BLaER1 treated with 17β-estradiol and CSF1 and Interleukin-3, amounts not matched to agents 10 nM and 100 nM (cell line): ENCODE results near the gene ZNF467.

Experiments used
- H3K27ac ChIP-seq, 11 experiments: shearing (Covaris generic); formaldehyde crosslinking; 2 replicates each; pipeline ENCODE4 v1.8.1; 2022
- H3K27me3 ChIP-seq, 11 experiments: shearing (Covaris generic); formaldehyde crosslinking; 2 replicates each; pipeline ENCODE4 v1.8.1; 2022
- H3K36me3 ChIP-seq, 11 experiments: shearing (Covaris generic); formaldehyde crosslinking; 2 replicates each; pipeline ENCODE4 v1.8.1; 2022
- H3K4me1 ChIP-seq, 10 experiments: shearing (Covaris generic); formaldehyde crosslinking; 2 replicates each; pipeline ENCODE4 v1.8.1; 2022
- H3K4me2 ChIP-seq, 11 experiments: shearing (Covaris generic); formaldehyde crosslinking; 2 replicates each; pipeline ENCODE4 v1.8.1; 2022
- H3K4me3 ChIP-seq, 10 experiments: shearing (Covaris generic); formaldehyde crosslinking; 2 replicates each; pipeline ENCODE4 v1.8.1; 2022
- H3K9ac ChIP-seq, 11 experiments: shearing (Covaris generic); formaldehyde crosslinking; 2 replicates each; pipeline ENCODE4 v1.8.1; 2022
- H3K9me3 ChIP-seq, 11 experiments: shearing (Covaris generic); formaldehyde crosslinking; replicated peaks in 1 of 11; 2 replicates each; pipeline ENCODE4 v1.8.1; 2022
- H4K20me1 ChIP-seq, 11 experiments: shearing (Covaris generic); formaldehyde crosslinking; 2 replicates each; pipeline ENCODE4 v1.8.1; 2022
- Cebpa-rat ChIP-seq, 11 experiments: shearing (Covaris generic); IDR thresholded peaks; 2 replicates each; pipeline ENCODE4 v1.8.1; 2022

Gene ZNF467

GRCh38 chr7:149743476-149744255 is 29.7 kb downstream of the ZNF467 start:
- Histone ChIP-seq H3K27ac (no peak overlapping the region), H4K20me1 (no peaks in the 10 kb centered on the region), H3K27me3 (no peaks in the 10 kb centered on the region), H3K4me2 (no peak overlapping the region), H3K4me1 (peaks cover 5 to 17% (median 12%) of the 10 kb centered on the region in 10 experiments; a peak in 16 of 20 replicates), H3K36me3 (no peaks in the 10 kb centered on the region), H3K9ac (no peak overlapping the region), H3K9me3 (peaks cover 0 to 5% (median 0%) of the 10 kb centered on the region in 11 experiments; a peak in 1 of 22 replicates), H3K4me3 (no peak overlapping the region)
- no peak for TF ChIP-seq Cebpa-rat (IDR thresholded peaks at IDR 0.05)

GRCh38 chr7:149742075-149742701 is 31.2 kb downstream of the ZNF467 start:
- Histone ChIP-seq H3K27me3 (no peaks in the 10 kb centered on the region), H3K36me3 (no peaks in the 10 kb centered on the region), H4K20me1 (no peaks in the 10 kb centered on the region), H3K4me3 (peak overlapping the region; percentile 52 to 69 (median 60)), H3K4me2 (peak overlapping the region; percentile 80 to 100 (median 92)), H3K4me1 (peaks cover 0 to 17% (median 12%) of the 10 kb centered on the region in 10 experiments; a peak in 15 of 20 replicates), H3K9ac (peak overlapping the region; percentile 42 to 72 (median 62); a peak in 21 of 22 replicates), H3K9me3 (peaks cover 0 to 5% (median 0%) of the 10 kb centered on the region in 11 experiments; a peak in 1 of 22 replicates), H3K27ac (peak overlapping the region in 2 of 11 experiments; percentile 7 to 15; a peak in 1 of 22 replicates)
- no peak for TF ChIP-seq Cebpa-rat (IDR thresholded peaks at IDR 0.05)

- H3K4me2 ChIP-seq, result peak overlapping the region; percentile 80 to 100 (median 92)
- no peak for TF ChIP-seq Cebpa-rat (IDR thresholded peaks at IDR 0.05)
- peaks cover 0 to 20% (median 14%) of the 10 kb centered on the region in 10 experiments; a peak in 18 of 20 replicates for H3K4me1 ChIP-seq
- H3K36me3 ChIP-seq, result no peaks in the 10 kb centered on the region
- H3K4me3 ChIP-seq, result peak overlapping the region; percentile 52 to 69 (median 60)
- peak overlapping the region in 2 of 11 experiments; percentile 7 to 15; a peak in 1 of 22 replicates for H3K27ac ChIP-seq
- peaks cover 0 to 5% (median 0%) of the 10 kb centered on the region in 11 experiments; a peak in 1 of 22 replicates for H3K9me3 ChIP-seq
- no peaks in the 10 kb centered on the region for H4K20me1 ChIP-seq
- H3K9ac ChIP-seq, result peak overlapping the region; percentile 42 to 72 (median 62); a peak in 21 of 22 replicates
- H3K27me3 ChIP-seq, result no peaks in the 10 kb centered on the region
Measured at GRCh38 chr7:149741629-149742028, 31.8 kb downstream of the ZNF467 start.

- Histone ChIP-seq H3K4me1 (peaks cover 25 to 44% (median 36%) of the 10 kb centered on the region in 10 experiments), H3K36me3 (peaks cover 18 to 32% (median 25%) of the 10 kb centered on the region in 11 experiments), H3K4me2 (peak overlapping the region; percentile 4 to 74 (median 64); a peak in 20 of 22 replicates), H3K27ac (no peak overlapping the region), H3K9me3 (peaks cover 0 to 5% (median 0%) of the 10 kb centered on the region in 11 experiments; a peak in 1 of 22 replicates), H3K9ac (peak overlapping the region in 1 of 11 experiments; percentile 39; a peak in 1 of 22 replicates), H4K20me1 (peaks cover 0 to 26% (median 3%) of the 10 kb centered on the region in 11 experiments; a peak in 9 of 22 replicates), H3K27me3 (no peaks in the 10 kb centered on the region), H3K4me3 (no peak overlapping the region)
- TF ChIP-seq Cebpa-rat (IDR thresholded peaks at IDR 0.05), result no peak
Measured at GRCh38 chr7:149736478-149737360, 36.7 kb downstream of the ZNF467 start.

- peaks cover 26 to 40% (median 33%) of the 10 kb centered on the region in 11 experiments for H3K36me3 ChIP-seq
- H3K4me2 ChIP-seq, result peak overlapping the region; percentile 4 to 74 (median 64); a peak in 21 of 22 replicates
- H3K9ac ChIP-seq, result peak overlapping the region in 1 of 11 experiments; percentile 39; a peak in 1 of 22 replicates
- no peak overlapping the region for H3K4me3 ChIP-seq
- H3K4me1 ChIP-seq, result peaks cover 25 to 39% (median 34%) of the 10 kb centered on the region in 10 experiments; a peak in 19 of 20 replicates
- peaks cover 0 to 26% (median 3%) of the 10 kb centered on the region in 11 experiments; a peak in 9 of 22 replicates for H4K20me1 ChIP-seq
- no peak overlapping the region for H3K27ac ChIP-seq
- no peak for TF ChIP-seq Cebpa-rat (IDR thresholded peaks at IDR 0.05)
- H3K9me3 ChIP-seq, result peaks cover 0 to 5% (median 0%) of the 10 kb centered on the region in 11 experiments; a peak in 1 of 22 replicates
- no peaks in the 10 kb centered on the region for H3K27me3 ChIP-seq
Measured at GRCh38 chr7:149735779-149736477, 37.5 kb downstream of the ZNF467 start.

- H4K20me1 ChIP-seq, result peaks cover 0 to 26% (median 3%) of the 10 kb centered on the region in 11 experiments; a peak in 9 of 22 replicates
- peaks cover 33 to 47% (median 41%) of the 10 kb centered on the region in 11 experiments for H3K36me3 ChIP-seq
- H3K9me3 ChIP-seq, result peaks cover 0 to 5% (median 0%) of the 10 kb centered on the region in 11 experiments; a peak in 1 of 22 replicates
- no peaks in the 10 kb centered on the region for H3K27me3 ChIP-seq
- H3K9ac ChIP-seq, result 0 out of 22 replicates have a peak overlapping the region, but pooled peaks of 1 of the 11 experiments have one; percentile 29
- H3K27ac ChIP-seq, result no peak overlapping the region
- peak overlapping the region in 10 of 11 experiments; percentile 35 to 74 (median 66); a peak in 17 of 22 replicates for H3K4me2 ChIP-seq
- peaks cover 25 to 39% (median 34%) of the 10 kb centered on the region in 10 experiments; a peak in 19 of 20 replicates for H3K4me1 ChIP-seq
- H3K4me3 ChIP-seq, result no peak overlapping the region
- TF ChIP-seq Cebpa-rat (IDR thresholded peaks at IDR 0.05), result no peak
Measured at GRCh38 chr7:149735181-149735602, 38.2 kb downstream of the ZNF467 start.

- Histone ChIP-seq H3K4me1 (peaks cover 25 to 39% (median 34%) of the 10 kb centered on the region in 10 experiments; a peak in 19 of 20 replicates), H3K27me3 (no peaks in the 10 kb centered on the region), H4K20me1 (peaks cover 0 to 26% (median 3%) of the 10 kb centered on the region in 11 experiments; a peak in 9 of 22 replicates), H3K36me3 (peaks cover 38 to 52% (median 45%) of the 10 kb centered on the region in 11 experiments), H3K9ac (peak overlapping the region in 4 of 11 experiments; percentile 6 to 29 (median 16); a peak in 3 of 22 replicates), H3K4me2 (peak overlapping the region; percentile 1 to 74 (median 64); a peak in 20 of 22 replicates), H3K9me3 (peaks cover 0 to 3% (median 0%) of the 10 kb centered on the region in 11 experiments; a peak in 1 of 22 replicates), H3K27ac (0 out of 22 replicates have a peak overlapping the region, but pooled peaks of 1 of the 11 experiments have one; percentile 5), H3K4me3 (no peak overlapping the region)
- no peak for TF ChIP-seq Cebpa-rat (IDR thresholded peaks at IDR 0.05)
Measured at GRCh38 chr7:149734791-149735075, 38.7 kb downstream of the ZNF467 start.
